HG03521 (cell line): Measurements from ENCODE around the gene LRRC36.

Source experiments
- ATAC-seq: cut with Tn5 transposase; IDR thresholded peaks from one replicate; pipeline ENCODE4 v1.9.1; 2021; ENCODE audit warnings: mild to moderate bottlenecking, moderate library complexity; ENCODE audit not compliant: unreplicated experiment

Gene LRRC36, protein sequence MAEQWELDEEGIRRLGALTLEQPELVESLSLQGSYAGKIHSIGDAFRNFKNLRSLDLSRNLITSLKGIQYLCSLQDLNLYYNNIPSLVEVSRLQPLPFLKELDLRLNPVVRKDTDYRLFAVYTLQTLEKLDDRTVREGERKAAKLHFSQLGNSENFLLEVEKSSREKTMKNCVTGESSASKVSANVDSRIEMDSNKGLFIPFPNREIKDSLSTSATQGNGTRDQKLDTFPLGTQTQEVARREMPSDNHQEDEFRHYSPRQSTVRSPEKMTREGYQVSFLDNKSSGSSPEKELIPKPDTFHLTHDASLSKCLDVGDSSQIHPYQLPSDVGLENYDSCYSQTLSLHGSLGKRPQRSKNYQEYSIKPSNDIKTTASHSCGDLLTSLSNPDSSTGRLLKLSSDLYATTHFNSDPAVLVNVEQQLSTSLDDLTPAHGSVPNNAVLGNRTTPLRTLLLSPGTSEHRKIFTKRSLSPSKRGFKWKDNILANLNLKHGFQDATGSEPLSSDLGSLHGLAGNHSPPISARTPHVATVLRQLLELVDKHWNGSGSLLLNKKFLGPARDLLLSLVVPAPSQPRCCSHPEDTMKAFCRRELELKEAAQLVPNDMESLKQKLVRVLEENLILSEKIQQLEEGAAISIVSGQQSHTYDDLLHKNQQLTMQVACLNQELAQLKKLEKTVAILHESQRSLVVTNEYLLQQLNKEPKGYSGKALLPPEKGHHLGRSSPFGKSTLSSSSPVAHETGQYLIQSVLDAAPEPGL

GRCh38 chr16:67326472-67327309 is at the start of gene LRRC36, which contains the start of gene KCTD19:
Gene LRRC36, plus strand, starts transcription at chr16:67326815. Its CDS starts 48 bp downstream, at chr16:67326863.
Gene KCTD19, minus strand, starts transcription at chr16:67326741. Its CDS starts 34 bp downstream, at chr16:67326707.
- no peak for ATAC-seq

- no peak for ATAC-seq
Measured at GRCh38 chr16:67277294-67277998, 49.2 kb upstream of the LRRC36 start.

DNA sequence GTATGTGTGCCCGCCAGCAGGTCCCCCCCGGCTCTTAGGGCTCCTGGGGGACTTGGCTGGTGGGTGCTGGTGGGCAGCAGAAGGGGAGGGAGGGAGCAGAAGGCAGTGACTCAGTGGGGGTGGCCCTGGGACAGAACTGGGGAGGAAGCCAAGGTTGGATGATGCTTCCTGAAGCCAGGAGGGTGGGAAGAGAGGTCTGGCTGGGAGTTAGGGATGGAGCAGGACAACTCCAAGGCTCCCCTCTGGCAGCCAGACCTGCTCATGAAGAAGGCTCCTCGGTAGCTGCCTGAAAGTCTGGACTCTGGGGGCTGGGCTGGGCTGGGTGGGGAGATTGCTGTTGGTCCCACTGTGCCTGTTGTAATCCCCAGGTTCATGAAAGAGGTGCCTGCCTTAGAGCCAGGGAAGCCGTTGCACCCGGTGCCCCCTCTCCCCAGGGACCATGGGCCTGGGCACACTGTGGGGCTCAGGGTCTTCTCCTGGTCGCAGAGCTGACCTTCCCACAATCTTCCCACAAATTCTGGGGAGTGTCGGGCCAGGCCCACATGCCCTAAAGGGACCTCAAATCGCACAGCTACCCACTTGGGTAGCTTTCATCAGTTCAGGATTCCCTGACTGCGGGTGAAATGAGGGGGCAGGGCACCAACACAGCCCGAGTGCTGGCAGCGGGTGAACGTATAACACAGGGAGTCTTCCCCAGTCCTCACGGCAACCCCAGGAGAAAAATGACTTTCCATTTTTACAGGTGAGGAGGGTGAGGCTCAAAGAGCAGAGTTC is 48.4 kb upstream of the LRRC36 start:
- no peak for ATAC-seq

DNA sequence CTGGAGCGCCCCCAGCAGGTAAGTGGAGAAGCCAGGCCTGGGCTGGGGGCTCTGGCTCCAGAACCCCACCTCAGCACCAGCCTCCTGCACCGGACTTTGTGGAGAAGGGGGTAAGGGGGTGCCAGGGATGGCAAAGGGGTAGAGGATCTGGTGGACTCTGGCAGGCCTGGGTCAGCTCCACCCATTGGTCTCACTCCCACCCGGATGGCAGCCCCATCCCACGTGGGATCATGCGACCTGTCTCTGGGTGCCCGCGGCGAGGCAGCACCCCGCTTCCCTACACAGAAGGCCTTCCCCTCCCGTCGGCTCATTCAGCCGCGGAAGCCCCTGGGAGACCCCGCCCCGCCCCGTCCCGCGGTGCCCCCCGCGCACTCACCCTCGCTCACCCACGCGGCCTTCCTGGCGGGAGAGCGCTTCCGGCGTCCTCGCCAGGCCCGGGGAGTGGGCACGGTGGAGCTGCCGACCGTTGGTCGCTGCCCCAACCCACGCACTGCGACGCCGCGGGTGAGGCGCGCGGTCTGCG is 47.8 kb upstream of the LRRC36 start:
- peak; percentile 19 for ATAC-seq

GRCh38 chr16:67279296-67280089 is 47.1 kb upstream of the LRRC36 start, which contains the start of gene PLEKHG4:
Gene PLEKHG4, plus strand, starts transcription at chr16:67279532. Its CDS starts 513 bp downstream, at chr16:67280045.
- peak; percentile 88 for ATAC-seq

DNA sequence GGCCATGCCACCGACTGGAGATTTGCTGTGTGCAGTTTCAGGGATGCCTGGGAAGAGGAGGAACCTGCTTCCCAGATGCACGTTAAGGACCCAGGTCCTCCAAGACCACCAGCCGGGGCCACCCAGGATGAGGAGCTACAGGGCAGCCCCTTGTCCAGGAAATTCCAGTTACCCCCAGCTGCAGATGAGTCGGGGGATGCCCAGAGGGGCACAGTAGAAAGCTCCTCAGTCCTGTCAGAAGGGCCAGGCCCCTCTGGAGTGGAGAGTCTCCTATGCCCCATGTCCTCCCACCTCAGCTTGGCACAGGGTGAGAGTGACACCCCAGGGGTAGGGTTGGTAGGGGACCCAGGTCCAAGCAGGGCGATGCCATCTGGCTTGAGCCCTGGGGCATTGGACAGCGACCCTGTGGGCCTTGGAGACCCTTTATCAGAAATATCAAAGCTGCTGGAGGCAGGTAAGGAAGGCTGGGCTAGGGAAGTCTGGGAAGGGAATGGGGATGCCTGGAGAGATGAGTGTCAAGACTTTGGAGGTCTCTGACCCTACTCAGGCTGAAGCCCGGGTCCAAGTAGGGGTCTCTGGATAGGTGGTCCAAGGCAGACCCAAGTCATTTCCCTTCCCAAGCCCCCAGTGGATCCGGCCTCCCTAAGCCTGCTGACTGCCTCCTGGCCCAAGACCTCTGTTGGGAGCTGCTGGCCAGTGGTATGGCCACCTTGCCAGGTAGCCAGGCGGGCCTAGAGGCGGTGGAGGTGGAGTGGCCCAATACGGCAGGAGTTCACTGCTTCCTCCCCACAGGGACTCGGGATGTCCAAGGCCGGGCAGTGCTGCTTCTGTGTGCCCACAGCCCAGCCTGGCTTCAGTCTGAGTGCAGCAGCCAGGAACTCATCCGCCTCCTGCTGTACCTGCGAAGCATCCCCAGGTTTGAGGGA is 46.3 kb upstream of the LRRC36 start:
- ATAC-seq = no peak

GRCh38 chr16:67281536-67282446 is 44.8 kb upstream of the LRRC36 start:
- no peak for ATAC-seq

DNA sequence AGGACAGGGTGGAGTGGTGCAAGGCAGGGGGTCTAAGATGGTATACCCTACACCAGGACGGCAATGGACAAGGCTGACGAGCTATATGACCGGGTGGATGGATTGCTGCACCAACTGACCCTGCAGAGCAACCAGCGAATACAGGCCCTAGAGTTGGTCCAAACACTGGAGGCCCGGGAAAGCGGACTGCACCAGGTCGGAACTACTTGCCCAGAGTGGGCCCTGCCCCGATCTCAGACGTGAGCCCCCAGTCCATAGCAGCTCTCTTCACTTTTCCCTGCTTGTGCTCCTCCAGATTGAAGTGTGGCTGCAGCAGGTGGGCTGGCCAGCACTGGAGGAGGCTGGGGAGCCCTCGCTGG is 44.2 kb upstream of the LRRC36 start:
- no peak for ATAC-seq

- ATAC-seq = no peak
Measured at GRCh38 chr16:67283039-67283825, 43.4 kb upstream of the LRRC36 start.

DNA sequence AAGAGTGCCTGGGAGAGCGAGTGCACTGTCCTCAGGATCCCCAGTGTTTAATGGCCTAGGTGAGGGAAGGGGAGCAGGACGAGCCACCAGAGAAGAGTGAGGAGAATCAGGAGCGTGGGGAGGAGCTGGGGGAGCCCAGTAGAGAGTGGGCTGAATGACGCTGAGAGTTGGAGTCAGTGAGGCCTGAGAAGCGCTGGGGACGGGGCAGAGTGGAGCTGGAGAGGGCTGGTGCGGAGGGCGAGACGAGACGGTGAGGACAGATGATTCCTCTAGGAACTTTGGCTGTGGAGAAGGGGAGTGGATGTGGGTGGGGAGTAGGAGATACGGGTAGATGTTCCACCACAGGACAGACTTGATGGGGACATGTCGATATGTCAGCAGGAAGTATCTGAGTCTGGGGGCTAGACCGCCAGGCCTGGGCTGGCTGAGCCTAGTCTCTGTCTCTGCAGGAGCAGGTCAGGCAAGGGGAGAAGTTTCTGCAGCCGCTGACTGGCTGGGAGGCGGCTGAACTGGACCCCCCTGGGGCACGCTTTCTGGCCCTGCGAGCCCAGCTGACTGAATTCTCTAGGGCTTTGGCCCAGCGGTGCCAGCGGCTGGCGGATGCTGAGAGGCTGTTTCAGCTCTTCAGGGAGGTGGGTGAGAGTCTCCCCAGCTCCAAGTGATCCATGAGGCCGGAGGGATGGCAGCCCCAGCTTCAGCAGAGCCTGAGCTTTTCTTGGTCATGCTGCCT is 42.6 kb upstream of the LRRC36 start:
- ATAC-seq = no peak

DNA sequence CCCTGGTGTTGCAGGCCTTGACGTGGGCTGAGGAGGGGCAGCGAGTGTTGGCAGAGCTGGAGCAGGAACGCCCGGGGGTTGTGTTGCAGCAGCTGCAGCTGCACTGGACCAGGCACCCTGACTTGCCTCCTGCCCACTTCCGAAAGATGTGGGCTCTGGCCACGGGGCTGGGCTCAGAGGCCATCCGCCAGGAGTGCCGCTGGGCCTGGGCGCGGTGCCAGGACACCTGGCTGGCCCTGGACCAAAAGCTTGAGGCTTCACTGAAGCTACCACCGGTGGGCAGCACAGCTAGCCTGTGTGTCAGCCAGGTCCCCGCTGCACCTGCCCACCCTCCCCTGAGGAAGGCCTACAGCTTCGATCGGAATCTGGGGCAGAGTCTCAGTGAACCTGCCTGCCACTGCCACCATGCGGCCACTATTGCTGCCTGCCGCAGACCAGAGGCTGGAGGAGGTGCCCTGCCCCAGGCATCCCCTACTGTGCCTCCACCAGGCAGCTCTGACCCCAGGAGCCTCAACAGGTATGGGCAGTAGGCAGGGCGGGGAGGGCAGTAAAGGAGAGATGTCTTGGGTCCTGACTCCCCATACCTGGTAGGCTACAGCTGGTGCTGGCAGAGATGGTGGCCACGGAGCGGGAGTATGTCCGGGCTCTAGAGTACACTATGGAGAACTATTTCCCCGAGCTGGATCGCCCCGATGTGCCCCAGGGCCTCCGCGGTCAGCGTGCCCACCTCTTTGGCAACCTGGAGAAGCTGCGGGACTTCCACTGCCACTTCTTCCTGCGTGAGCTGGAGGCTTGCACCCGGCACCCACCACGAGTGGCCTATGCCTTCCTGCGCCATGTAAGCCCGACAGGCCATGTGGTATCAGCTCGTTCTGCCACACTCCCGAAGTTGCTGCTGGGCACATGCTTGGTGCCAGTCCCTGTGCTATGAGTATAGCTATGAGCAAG is 41.6 kb upstream of the LRRC36 start:
- no peak for ATAC-seq

DNA sequence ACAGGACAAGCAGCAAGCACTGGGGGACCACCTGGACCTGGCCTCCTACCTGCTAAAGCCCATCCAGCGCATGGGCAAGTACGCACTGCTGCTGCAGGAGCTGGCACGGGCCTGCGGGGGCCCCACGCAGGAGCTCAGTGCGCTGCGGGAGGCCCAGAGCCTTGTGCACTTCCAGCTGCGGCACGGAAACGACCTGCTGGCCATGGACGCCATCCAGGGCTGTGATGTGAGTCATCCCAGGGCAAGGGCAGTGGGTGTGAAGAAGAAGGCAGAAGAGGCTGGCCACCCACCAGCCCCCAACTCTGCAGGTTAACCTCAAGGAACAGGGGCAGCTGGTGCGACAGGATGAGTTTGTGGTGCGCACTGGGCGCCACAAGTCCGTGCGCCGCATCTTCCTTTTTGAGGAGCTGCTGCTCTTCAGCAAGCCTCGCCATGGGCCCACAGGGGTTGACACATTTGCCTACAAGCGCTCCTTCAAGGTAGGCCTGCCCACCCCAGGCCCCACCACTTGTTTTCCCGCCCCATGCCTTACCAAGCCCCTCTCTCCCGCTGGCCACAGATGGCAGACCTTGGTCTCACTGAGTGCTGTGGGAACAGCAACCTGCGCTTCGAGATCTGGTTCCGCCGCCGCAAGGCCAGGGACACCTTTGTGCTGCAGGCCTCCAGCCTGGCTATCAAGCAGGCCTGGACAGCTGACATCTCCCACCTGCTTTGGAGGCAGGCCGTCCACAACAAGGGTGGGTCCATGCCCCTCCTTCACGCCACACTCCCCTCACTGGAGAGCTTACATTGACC is 40.0 kb upstream of the LRRC36 start:
- ATAC-seq = no peak

DNA sequence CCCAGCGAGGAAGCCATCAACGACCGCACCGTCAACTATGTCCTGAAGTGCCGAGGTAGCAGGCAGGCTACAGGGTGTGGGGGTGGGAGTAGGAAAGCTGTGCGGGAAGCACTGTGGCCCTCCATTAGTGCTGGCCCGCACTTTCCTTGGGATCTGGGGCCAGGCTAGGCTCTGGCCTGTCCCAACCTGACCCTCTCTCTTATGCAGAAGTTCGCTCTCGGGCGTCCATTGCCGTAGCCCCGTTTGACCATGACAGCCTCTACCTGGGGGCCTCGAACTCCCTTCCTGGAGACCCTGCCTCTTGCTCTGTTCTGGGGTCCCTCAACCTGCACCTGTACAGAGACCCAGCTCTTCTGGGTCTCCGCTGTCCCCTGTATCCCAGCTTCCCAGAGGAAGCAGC is 38.7 kb upstream of the LRRC36 start:
- no peak for ATAC-seq
